ENCODE results near the gene RGS6.

Gene RGS6

GRCh38 chr14:72423957-72424356 lies 491.7 kb downstream of the RGS6 start:
- Histone ChIP-seq H4K20me1 (ENCODE audit: control insufficient read depth, insufficient read depth, low read depth, low read length) (no peaks in the 10 kb centered on the region), H3K4me1 (ENCODE audit: control insufficient read depth, low read length) (no peaks in the 10 kb centered on the region), H3K79me2 (ENCODE audit: control insufficient read depth, low read length) (no peaks in the 10 kb centered on the region), H3K4me2 (ENCODE audit: low read length) (no peak overlapping the region), H3K27ac (ENCODE audit: low read depth, low read length) (no peak overlapping the region), H3K36me3 (ENCODE audit: control insufficient read depth, low read length) (no peaks in the 10 kb centered on the region), H3F3A (ENCODE audit: control insufficient read depth, insufficient read depth) (no peaks in the 10 kb centered on the region), H3K4me3 (ENCODE audit: low read length) (no peak overlapping the region), H3K9me2 (replicated peaks; ENCODE audit: control insufficient read depth, low read length) (no peaks in the 10 kb centered on the region), H3K27me3 (ENCODE audit: control insufficient read depth, low read length) (peaks cover 7% of the 10 kb centered on the region; the same call in 1 of the 2 replicates), H3K9me3 (ENCODE audit: control insufficient read depth, insufficient read depth, low read length) (no peaks in the 10 kb centered on the region)
- TF ChIP-seq EZH2phosphoT487 (IDR thresholded peaks at IDR 0.05; ENCODE audit: borderline replicate concordance, low read length) (no peak), CTCF (IDR thresholded peaks at IDR 0.05; ENCODE audit: low read depth, low read length, poor library complexity, severe bottlenecking) (no peak)

GRCh38 chr14:72430457-72430856 lies 498.2 kb downstream of the RGS6 start:
- H3K27me3 ChIP-seq (ENCODE audit: control insufficient read depth, low read length) = peaks cover 7% of the 10 kb centered on the region; the same call in 1 of the 2 replicates
- H3K9me2 ChIP-seq (replicated peaks; ENCODE audit: control insufficient read depth, low read length) = no peaks in the 10 kb centered on the region
- TF ChIP-seq EZH2phosphoT487 (IDR thresholded peaks at IDR 0.05; ENCODE audit: borderline replicate concordance, low read length) = no peak
- TF ChIP-seq CTCF (IDR thresholded peaks at IDR 0.05; ENCODE audit: low read depth, low read length, poor library complexity, severe bottlenecking) = no peak
- H3K4me2 ChIP-seq (ENCODE audit: low read length) = no peak overlapping the region
- no peaks in the 10 kb centered on the region for H3K4me1 ChIP-seq (ENCODE audit: control insufficient read depth, low read length)
- no peaks in the 10 kb centered on the region for H4K20me1 ChIP-seq (ENCODE audit: control insufficient read depth, insufficient read depth, low read depth, low read length)
- no peak overlapping the region for H3K4me3 ChIP-seq (ENCODE audit: low read length)
- H3F3A ChIP-seq (ENCODE audit: control insufficient read depth, insufficient read depth) = no peaks in the 10 kb centered on the region
- no peaks in the 10 kb centered on the region for H3K36me3 ChIP-seq (ENCODE audit: control insufficient read depth, low read length)
- no peak overlapping the region for H3K27ac ChIP-seq (ENCODE audit: low read depth, low read length)
- H3K9me3 ChIP-seq (ENCODE audit: control insufficient read depth, insufficient read depth, low read length) = no peaks in the 10 kb centered on the region
- H3K79me2 ChIP-seq (ENCODE audit: control insufficient read depth, low read length) = no peaks in the 10 kb centered on the region

GRCh38 chr14:72432748-72433147 lies 500.5 kb downstream of the RGS6 start:
- TF ChIP-seq EZH2phosphoT487 (IDR thresholded peaks at IDR 0.05; ENCODE audit: borderline replicate concordance, low read length) (no peak), CTCF (IDR thresholded peaks at IDR 0.05; ENCODE audit: low read depth, low read length, poor library complexity, severe bottlenecking) (no peak)
- no peaks in the 10 kb centered on the region for H4K20me1 ChIP-seq (ENCODE audit: control insufficient read depth, insufficient read depth, low read depth, low read length)
- peaks cover 4% of the 10 kb centered on the region; the same call in 1 of the 2 replicates for H3K27me3 ChIP-seq (ENCODE audit: control insufficient read depth, low read length)
- H3K4me1 ChIP-seq (ENCODE audit: control insufficient read depth, low read length) = no peaks in the 10 kb centered on the region
- no peaks in the 10 kb centered on the region for H3K36me3 ChIP-seq (ENCODE audit: control insufficient read depth, low read length)
- H3K4me2 ChIP-seq (ENCODE audit: low read length) = no peak overlapping the region
- no peaks in the 10 kb centered on the region for H3K9me3 ChIP-seq (ENCODE audit: control insufficient read depth, insufficient read depth, low read length)
- H3F3A ChIP-seq (ENCODE audit: control insufficient read depth, insufficient read depth) = no peaks in the 10 kb centered on the region
- no peaks in the 10 kb centered on the region for H3K79me2 ChIP-seq (ENCODE audit: control insufficient read depth, low read length)
- H3K4me3 ChIP-seq (ENCODE audit: low read length) = no peak overlapping the region
- no peaks in the 10 kb centered on the region for H3K9me2 ChIP-seq (replicated peaks; ENCODE audit: control insufficient read depth, low read length)
- H3K27ac ChIP-seq (ENCODE audit: low read depth, low read length) = no peak overlapping the region

Data from DOHH2 (cell line).